ENCODE measurements around the gene PDSS2. TPM values are rescaled to one million over a fixed set of nuclear protein-coding genes. Genes with fewer than 3 reads are reported as not detected.

The PDSS2 gene
- polyA plus RNA-seq, 1 of the 3 experiments (the other 2 are of a cell fraction) = 5.6 TPM

DNA sequence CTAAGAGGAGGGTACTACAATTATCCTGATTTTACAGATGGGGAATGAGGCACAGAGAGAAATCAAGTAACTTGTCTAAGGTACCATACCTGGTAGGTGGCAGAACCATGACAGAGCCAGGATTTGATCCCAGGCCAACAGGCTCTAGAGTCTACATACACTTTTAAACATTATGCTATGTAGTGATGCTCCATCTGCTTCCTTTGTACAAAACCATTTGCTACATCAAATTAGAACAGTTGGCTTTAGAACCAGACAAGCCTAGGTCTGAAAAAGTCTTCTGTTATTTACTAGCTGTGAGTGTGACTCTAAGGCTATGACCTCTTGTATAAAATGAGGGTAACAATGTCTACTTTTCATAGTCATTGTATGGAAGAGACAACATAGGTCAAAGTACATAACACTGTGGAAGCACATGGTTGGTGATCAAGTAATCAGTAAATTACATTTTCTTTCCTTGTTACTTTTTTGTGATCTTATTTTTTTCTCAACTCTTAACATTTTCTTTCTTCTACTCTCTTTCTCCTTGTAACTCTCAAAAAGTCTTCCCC is 122.1 kb downstream of the PDSS2 start:
- Histone ChIP-seq H3K9ac (no peak overlapping the region), H3K9me2 (no peaks in the 10 kb centered on the region), H3F3A (replicated peaks; ENCODE audit: insufficient read depth) (no peaks in the 10 kb centered on the region), H3K4me3 (ENCODE audit: low read depth in 2 of 2, low read length in 1 of 2) (no peak overlapping the region), H3K36me3 (replicated peaks in 1 of 2; ENCODE audit: control insufficient read depth in 1 of 2, insufficient read depth in 2 of 2, low read length in 1 of 2) (no peaks in the 10 kb centered on the region), H3K9me3 (no peaks in the 10 kb centered on the region), H3K27me3 (ENCODE audit: insufficient read depth) (no peaks in the 10 kb centered on the region), H3K4me1 (ENCODE audit: control insufficient read depth in 1 of 2, insufficient read depth in 2 of 2, low read depth in 1 of 2, low read length in 1 of 2) (peaks cover 0 to 3% of the 10 kb centered on the region in 2 experiments; a peak in 1 of 4 replicates), H4K20me1 (ENCODE audit: insufficient read depth) (no peaks in the 10 kb centered on the region), H3K4me2 (no peak overlapping the region), H3K79me2 (ENCODE audit: insufficient read depth) (no peaks in the 10 kb centered on the region), H2AFZ (ENCODE audit: low read depth) (no peak overlapping the region), H3K27ac (ENCODE audit: low read depth in 2 of 2, low read length in 1 of 2) (no peak overlapping the region)
- ChIA-PET POLR2A (interaction anchor here (0.7 kb wide), 1 partner anchor 355 kb away, joined by 3 read pairs; no protein-coding TSS in a partner anchor), CTCF (interaction anchor here (0.9 to 1.1 kb wide), 2 partner anchors 10 to 19 kb away, joined by 3 to 5 read pairs; no protein-coding TSS in a partner anchor)
- no peak for DNase-seq
- no peak for TF ChIP-seq RCOR1 (IDR thresholded peaks at IDR 0.05; ENCODE audit: low read length)
- TF ChIP-seq TCF12 (IDR thresholded peaks at IDR 0.05) = no peak
- TF ChIP-seq, protein P1, sequence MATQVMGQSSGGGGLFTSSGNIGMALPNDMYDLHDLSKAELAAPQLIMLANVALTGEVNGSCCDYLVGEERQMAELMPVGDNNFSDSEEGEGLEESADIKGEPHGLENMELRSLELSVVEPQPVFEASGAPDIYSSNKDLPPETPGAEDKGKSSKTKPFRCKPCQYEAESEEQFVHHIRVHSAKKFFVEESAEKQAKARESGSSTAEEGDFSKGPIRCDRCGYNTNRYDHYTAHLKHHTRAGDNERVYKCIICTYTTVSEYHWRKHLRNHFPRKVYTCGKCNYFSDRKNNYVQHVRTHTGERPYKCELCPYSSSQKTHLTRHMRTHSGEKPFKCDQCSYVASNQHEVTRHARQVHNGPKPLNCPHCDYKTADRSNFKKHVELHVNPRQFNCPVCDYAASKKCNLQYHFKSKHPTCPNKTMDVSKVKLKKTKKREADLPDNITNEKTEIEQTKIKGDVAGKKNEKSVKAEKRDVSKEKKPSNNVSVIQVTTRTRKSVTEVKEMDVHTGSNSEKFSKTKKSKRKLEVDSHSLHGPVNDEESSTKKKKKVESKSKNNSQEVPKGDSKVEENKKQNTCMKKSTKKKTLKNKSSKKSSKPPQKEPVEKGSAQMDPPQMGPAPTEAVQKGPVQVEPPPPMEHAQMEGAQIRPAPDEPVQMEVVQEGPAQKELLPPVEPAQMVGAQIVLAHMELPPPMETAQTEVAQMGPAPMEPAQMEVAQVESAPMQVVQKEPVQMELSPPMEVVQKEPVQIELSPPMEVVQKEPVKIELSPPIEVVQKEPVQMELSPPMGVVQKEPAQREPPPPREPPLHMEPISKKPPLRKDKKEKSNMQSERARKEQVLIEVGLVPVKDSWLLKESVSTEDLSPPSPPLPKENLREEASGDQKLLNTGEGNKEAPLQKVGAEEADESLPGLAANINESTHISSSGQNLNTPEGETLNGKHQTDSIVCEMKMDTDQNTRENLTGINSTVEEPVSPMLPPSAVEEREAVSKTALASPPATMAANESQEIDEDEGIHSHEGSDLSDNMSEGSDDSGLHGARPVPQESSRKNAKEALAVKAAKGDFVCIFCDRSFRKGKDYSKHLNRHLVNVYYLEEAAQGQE (IDR thresholded peaks at IDR 0.05; ENCODE audit: low read depth, low read length) = no peak
- TF ChIP-seq, protein P2, sequence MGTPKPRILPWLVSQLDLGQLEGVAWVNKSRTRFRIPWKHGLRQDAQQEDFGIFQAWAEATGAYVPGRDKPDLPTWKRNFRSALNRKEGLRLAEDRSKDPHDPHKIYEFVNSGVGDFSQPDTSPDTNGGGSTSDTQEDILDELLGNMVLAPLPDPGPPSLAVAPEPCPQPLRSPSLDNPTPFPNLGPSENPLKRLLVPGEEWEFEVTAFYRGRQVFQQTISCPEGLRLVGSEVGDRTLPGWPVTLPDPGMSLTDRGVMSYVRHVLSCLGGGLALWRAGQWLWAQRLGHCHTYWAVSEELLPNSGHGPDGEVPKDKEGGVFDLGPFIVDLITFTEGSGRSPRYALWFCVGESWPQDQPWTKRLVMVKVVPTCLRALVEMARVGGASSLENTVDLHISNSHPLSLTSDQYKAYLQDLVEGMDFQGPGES (IDR thresholded peaks at IDR 0.05; ENCODE audit: low read depth, low read length) = no peak
- TF ChIP-seq, protein P3, sequence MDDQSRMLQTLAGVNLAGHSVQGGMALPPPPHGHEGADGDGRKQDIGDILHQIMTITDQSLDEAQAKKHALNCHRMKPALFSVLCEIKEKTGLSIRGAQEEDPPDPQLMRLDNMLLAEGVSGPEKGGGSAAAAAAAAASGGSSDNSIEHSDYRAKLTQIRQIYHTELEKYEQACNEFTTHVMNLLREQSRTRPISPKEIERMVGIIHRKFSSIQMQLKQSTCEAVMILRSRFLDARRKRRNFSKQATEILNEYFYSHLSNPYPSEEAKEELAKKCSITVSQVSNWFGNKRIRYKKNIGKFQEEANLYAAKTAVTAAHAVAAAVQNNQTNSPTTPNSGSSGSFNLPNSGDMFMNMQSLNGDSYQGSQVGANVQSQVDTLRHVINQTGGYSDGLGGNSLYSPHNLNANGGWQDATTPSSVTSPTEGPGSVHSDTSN (IDR thresholded peaks at IDR 0.05) = no peak
- no peak for TF ChIP-seq CHD2 (IDR thresholded peaks at IDR 0.05; ENCODE audit: low read length, partially characterized antibody)
- no peak for TF ChIP-seq SIN3A (IDR thresholded peaks at IDR 0.05; ENCODE audit: borderline replicate concordance, low read depth, low read length)
- TF ChIP-seq MEF2A (IDR thresholded peaks at IDR 0.05; ENCODE audit: borderline replicate concordance, low read depth) = no peak

DNA sequence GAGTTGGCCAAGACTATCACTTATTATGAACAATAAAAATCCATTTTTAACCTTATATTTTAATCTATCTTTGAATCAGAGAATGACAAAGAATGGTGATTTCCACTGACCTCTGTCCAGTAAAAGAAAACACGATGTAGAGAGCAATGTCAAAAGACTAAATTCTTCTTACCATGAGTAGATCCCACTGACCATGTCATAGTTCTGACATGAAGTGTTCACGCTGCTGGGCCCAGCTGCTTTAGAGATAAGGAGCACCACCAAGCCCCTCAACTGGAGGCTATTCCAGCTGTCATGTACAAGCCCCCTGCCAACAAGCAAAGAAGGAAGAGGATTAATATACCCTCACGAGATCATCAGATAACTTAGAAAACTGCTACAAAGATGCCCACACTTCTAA is 125.3 kb downstream of the PDSS2 start:
- CTCF ChIA-PET = interaction anchor here (1.8 kb wide), 1 partner anchor 16 kb away, joined by 5 read pairs; no protein-coding TSS in a partner anchor
- POLR2A ChIA-PET = no interaction called here
- Histone ChIP-seq H4K20me1 (ENCODE audit: insufficient read depth) (no peaks in the 10 kb centered on the region), H3K79me2 (ENCODE audit: insufficient read depth) (no peaks in the 10 kb centered on the region), H3K36me3 (replicated peaks in 1 of 2; ENCODE audit: control insufficient read depth in 1 of 2, insufficient read depth in 2 of 2, low read length in 1 of 2) (no peaks in the 10 kb centered on the region), H3F3A (replicated peaks; ENCODE audit: insufficient read depth) (no peaks in the 10 kb centered on the region), H3K4me2 (no peak overlapping the region), H3K27ac (ENCODE audit: low read depth in 2 of 2, low read length in 1 of 2) (no peak overlapping the region), H3K9me2 (no peaks in the 10 kb centered on the region), H3K9me3 (no peaks in the 10 kb centered on the region), H3K4me3 (ENCODE audit: low read depth in 2 of 2, low read length in 1 of 2) (no peak overlapping the region), H3K9ac (no peak overlapping the region), H2AFZ (ENCODE audit: low read depth) (no peak overlapping the region), H3K4me1 (ENCODE audit: control insufficient read depth in 1 of 2, insufficient read depth in 2 of 2, low read depth in 1 of 2, low read length in 1 of 2) (no peaks in the 10 kb centered on the region), H3K27me3 (ENCODE audit: insufficient read depth) (no peaks in the 10 kb centered on the region)
- DNase-seq = no peak
- 94% methylated on average over 3 of the region's 3 CpGs for WGBS (ENCODE audit: low lambda C conversion rate)
- TF ChIP-seq, protein P4, sequence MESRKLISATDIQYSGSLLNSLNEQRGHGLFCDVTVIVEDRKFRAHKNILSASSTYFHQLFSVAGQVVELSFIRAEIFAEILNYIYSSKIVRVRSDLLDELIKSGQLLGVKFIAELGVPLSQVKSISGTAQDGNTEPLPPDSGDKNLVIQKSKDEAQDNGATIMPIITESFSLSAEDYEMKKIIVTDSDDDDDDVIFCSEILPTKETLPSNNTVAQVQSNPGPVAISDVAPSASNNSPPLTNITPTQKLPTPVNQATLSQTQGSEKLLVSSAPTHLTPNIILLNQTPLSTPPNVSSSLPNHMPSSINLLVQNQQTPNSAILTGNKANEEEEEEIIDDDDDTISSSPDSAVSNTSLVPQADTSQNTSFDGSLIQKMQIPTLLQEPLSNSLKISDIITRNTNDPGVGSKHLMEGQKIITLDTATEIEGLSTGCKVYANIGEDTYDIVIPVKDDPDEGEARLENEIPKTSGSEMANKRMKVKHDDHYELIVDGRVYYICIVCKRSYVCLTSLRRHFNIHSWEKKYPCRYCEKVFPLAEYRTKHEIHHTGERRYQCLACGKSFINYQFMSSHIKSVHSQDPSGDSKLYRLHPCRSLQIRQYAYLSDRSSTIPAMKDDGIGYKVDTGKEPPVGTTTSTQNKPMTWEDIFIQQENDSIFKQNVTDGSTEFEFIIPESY (IDR thresholded peaks at IDR 0.05; ENCODE audit: borderline replicate concordance, low read depth) = no peak
- no peak for TF ChIP-seq SMC3 (IDR thresholded peaks at IDR 0.05; ENCODE audit: low read depth, low read length)
- no peak for TF ChIP-seq POLR2AphosphoS5 (IDR thresholded peaks at IDR 0.05; ENCODE audit: low read depth, low read length)
- TF ChIP-seq YY1 (IDR thresholded peaks at IDR 0.05; ENCODE audit: low read depth) = no peak
- TF ChIP-seq RAD21 (IDR thresholded peaks at IDR 0.05; ENCODE audit: low read length) = no peak
- no peak for TF ChIP-seq FOXM1 (IDR thresholded peaks at IDR 0.05; ENCODE audit: low read depth)
- no peak for TF ChIP-seq ELF1 (IDR thresholded peaks at IDR 0.05)
- no peak for TF ChIP-seq SIN3A (IDR thresholded peaks at IDR 0.05; ENCODE audit: borderline replicate concordance, low read depth, low read length)
- no peak for TF ChIP-seq RFX5 (IDR thresholded peaks at IDR 0.05; ENCODE audit: low read length)
- TF ChIP-seq, protein P5, sequence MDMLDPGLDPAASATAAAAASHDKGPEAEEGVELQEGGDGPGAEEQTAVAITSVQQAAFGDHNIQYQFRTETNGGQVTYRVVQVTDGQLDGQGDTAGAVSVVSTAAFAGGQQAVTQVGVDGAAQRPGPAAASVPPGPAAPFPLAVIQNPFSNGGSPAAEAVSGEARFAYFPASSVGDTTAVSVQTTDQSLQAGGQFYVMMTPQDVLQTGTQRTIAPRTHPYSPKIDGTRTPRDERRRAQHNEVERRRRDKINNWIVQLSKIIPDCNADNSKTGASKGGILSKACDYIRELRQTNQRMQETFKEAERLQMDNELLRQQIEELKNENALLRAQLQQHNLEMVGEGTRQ (IDR thresholded peaks at IDR 0.05; ENCODE audit: borderline replicate concordance, low read depth, low read length) = no peak
- TF ChIP-seq EP300 (IDR thresholded peaks at IDR 0.05; ENCODE audit: borderline replicate concordance in 1 of 2, low read depth in 1 of 2, low read length in 1 of 2) = no peak
- TF ChIP-seq, protein P6, sequence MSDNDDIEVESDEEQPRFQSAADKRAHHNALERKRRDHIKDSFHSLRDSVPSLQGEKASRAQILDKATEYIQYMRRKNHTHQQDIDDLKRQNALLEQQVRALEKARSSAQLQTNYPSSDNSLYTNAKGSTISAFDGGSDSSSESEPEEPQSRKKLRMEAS (IDR thresholded peaks at IDR 0.05; ENCODE audit: low read depth) = no peak
- no peak for TF ChIP-seq CHD2 (IDR thresholded peaks at IDR 0.05; ENCODE audit: low read length, partially characterized antibody)
